K562 (cell line): ENCODE data around the gene PPP3CA. TPM values are rescaled to one million over a fixed set of nuclear protein-coding genes. Genes with fewer than 3 reads are reported as not detected.

Experiments
- ATAC-seq: fragments of 200-7000 bp; cut with Tn5 transposase; 3 replicates; pipeline ENCODE4 v1.9.1; 2020; ENCODE audit warnings: moderate library complexity
- BruUV-seq: library from RNA; stranded (reverse); fragments of 400-500 nt; replicated peaks from 2 replicates; lab custom pipeline; 2021; lab: Mats Ljungman, UMichigan
- CTCF ChIA-PET: fragments of 300-600 bp; formaldehyde crosslinking; extraction: SDS; loops from one replicate; lab custom pipeline; 2021; ENCODE audit warnings: low intra/inter-chr PET ratio; lab: Yijun Ruan, JAX
- POLR2A ChIA-PET: fragments of 300-600, 350-650 bp; sonication (Branson Sonifier 250); formaldehyde crosslinking; extraction: SDS; loops from one replicate; lab custom pipeline; 2021; ENCODE audit warnings: antibody characterized with exemption, inconsistent platforms; lab: Yijun Ruan, JAX
- DNase-seq, 4 experiments: peaks; one replicate each; pipeline versions ENCODE4 v3.0.0 to v3.0.0-alpha.2; 2011 to 2018; ENCODE audit warnings: low spot score in 3 of 4, mixed read lengths in 3 of 4; ENCODE audit errors: extremely low read depth in 1 of 4
- FAIRE-seq: peaks from 2 replicates; lab custom pipeline; 2011; peaks lifted over from hg19 to GRCh38; lab: Jason Lieb, UNC
- H2AFZ ChIP-seq: 2 replicates; pipeline ENCODE4 v1.6.0; 2011; ENCODE audit warnings: low read depth, low read length, control low read depth, inconsistent platforms
- H3K27ac ChIP-seq: fragments of 200-600 bp; 3 replicates; pipeline ENCODE4 v1.8.0; 2011; ENCODE audit warnings: low read depth, mild to moderate bottlenecking, control low read depth, inconsistent platforms, low read length, moderate library complexity, mixed read lengths; ENCODE audit errors: extremely low read depth
- H3K27me3 ChIP-seq, 2 experiments: fragments of 300-600 bp in 1 of 2; 2 replicates in 1 of 2; 3 replicates in 1 of 2; pipeline versions ENCODE4 v1.6.0 to v1.8.0; 2011; ENCODE audit warnings: inconsistent platforms in 2 of 2, low read length in 2 of 2, mild to moderate bottlenecking in 1 of 2, mixed read lengths in 1 of 2, moderate library complexity in 1 of 2; ENCODE audit not compliant: control insufficient read depth in 2 of 2, insufficient read depth in 2 of 2
- H3K36me3 ChIP-seq: fragments of 300-600 bp; 3 replicates; pipeline ENCODE4 v1.8.0; 2011; ENCODE audit warnings: mild to moderate bottlenecking, low read length, inconsistent platforms; ENCODE audit not compliant: control insufficient read depth, insufficient read depth
- H3K4me1 ChIP-seq, 2 experiments: fragments of 200-600 bp in 1 of 2; replicated peaks in 1 of 2; 2 replicates in 1 of 2; 3 replicates in 1 of 2; pipeline versions ENCODE4 v1.5.1 to v1.8.0; 2011; ENCODE audit warnings: inconsistent platforms in 2 of 2, low read length in 2 of 2, mild to moderate bottlenecking in 1 of 2, mixed read lengths in 1 of 2, moderate library complexity in 1 of 2; ENCODE audit not compliant: control insufficient read depth in 2 of 2, insufficient read depth in 2 of 2
- H3K4me2 ChIP-seq: 2 replicates; pipeline ENCODE4 v1.6.1; 2011; ENCODE audit warnings: low read length, control low read depth, inconsistent platforms, mixed read lengths; ENCODE audit not compliant: insufficient read depth
- H3K4me3 ChIP-seq: fragments of 200-600 bp; sonication (generic), shearing (Covaris generic); 2 replicates; pipeline ENCODE4 v1.5.1; 2016; ENCODE audit warnings: control low read depth, inconsistent platforms
- H3K79me2 ChIP-seq: fragments of 200-600 bp; 3 replicates; pipeline ENCODE4 v1.8.0; 2011; ENCODE audit warnings: low read length, inconsistent platforms; ENCODE audit not compliant: control insufficient read depth, insufficient read depth
- H3K9ac ChIP-seq, 2 experiments: 2 replicates each; pipeline versions ENCODE4 v1.6.0 to v1.6.1; 2011; ENCODE audit warnings: low read depth in 2 of 2, low read length in 2 of 2, control low read depth in 1 of 2, inconsistent platforms in 1 of 2, mild to moderate bottlenecking in 1 of 2, mixed read lengths in 1 of 2; ENCODE audit not compliant: insufficient read depth in 1 of 2
- H3K9me1 ChIP-seq: one replicate; pipeline ENCODE4 v1.6.0; 2011; ENCODE audit warnings: inconsistent platforms, mild to moderate bottlenecking, low read length, moderate library complexity; ENCODE audit not compliant: control insufficient read depth, insufficient read depth
- H3K9me3 ChIP-seq: replicated peaks from 2 replicates; pipeline ENCODE4 v1.5.1; 2011; ENCODE audit warnings: low read depth, low read length, inconsistent platforms; ENCODE audit not compliant: control insufficient read depth, insufficient read depth
- H4K20me1 ChIP-seq: replicated peaks from 2 replicates; pipeline ENCODE4 v1.6.1; 2011; ENCODE audit warnings: low read length, inconsistent platforms, mixed read lengths; ENCODE audit not compliant: control insufficient read depth, insufficient read depth
- FOS ChIP-seq: IDR thresholded peaks from 3 replicates; pipeline ENCODE4 v1.6.1; 2011; ENCODE audit not compliant: insufficient read length; ENCODE audit errors: extremely low read depth
- KLF16 ChIP-seq: IDR thresholded peaks from 2 replicates; pipeline ENCODE4 v1.6.1; 2016; ENCODE audit warnings: antibody characterized with exemption
- PTBP1 ChIP-seq: fragments of 200-400 bp; formaldehyde crosslinking; IDR thresholded peaks from 2 replicates; pipeline ENCODE4 v1.6.1; 2017; ENCODE audit warnings: low read depth, low read length
- SUPT5H ChIP-seq: fragments of 450-650 bp; IDR thresholded peaks from 2 replicates; pipeline ENCODE4 v1.6.1; 2016
- TCFL5 ChIP-seq: fragments of 250-450 bp; sonication (Bioruptor Pico); conservative IDR thresholded peaks from 2 replicates; pipeline ENCODE4 v1.6.1; 2021; ENCODE audit warnings: mild to moderate bottlenecking, moderate library complexity, matching md5 sums
- U2AF2 ChIP-seq: fragments of 200-400 bp; formaldehyde crosslinking; optimal IDR thresholded peaks from 2 replicates; pipeline ENCODE3; 2017; ENCODE audit warnings: low read depth, mild to moderate bottlenecking, low read length
- ZEB2 ChIP-seq: fragments of 450-650 bp; IDR thresholded peaks from 2 replicates; pipeline ENCODE4 v1.6.1; 2016
- ZNF707 ChIP-seq: fragments of 250-450 bp; sonication (Bioruptor Pico); conservative IDR thresholded peaks from 2 replicates; pipeline ENCODE4 v1.8.0; 2022; ENCODE audit warnings: inconsistent platforms, mild to moderate bottlenecking, moderate library complexity
- in situ Hi-C: fragments of 300-500 bp; cut with MboI; formaldehyde crosslinking; loops from 4 replicates; pipeline ENCODE4 v1.15.0; 2018; ENCODE audit warnings: inconsistent platforms, mixed read lengths
- intact Hi-C: fragments of 100-400 bp; cut with micrococcal nuclease; formaldehyde crosslinking; loops from 2 replicates; pipeline ENCODE4 v1.14.2; 2022
- polyA plus RNA-seq, 8 experiments: library from polyadenylated mRNA; depleted of rRNA in 4 of 8; stranded (reverse) in 5 of 8; unstranded in 3 of 8; fragments of >200 nt; fragmentation: Nextera tagmentation in 2 of 8; fragmentation: Illumina TruSeq in 1 of 8; extraction: Ambion mirVana in 2 of 8; extraction: Trizol in 1 of 8; gene quantifications; 2 replicates each; pipeline versions ENCODE4 v1.2.1 to v1.2.3, GENCODE V29; 2011 to 2014; ENCODE audit warnings: inconsistent platforms in 1 of 8, missing spikeins in 1 of 8
- total RNA-seq, 7 experiments: library from RNA; depleted of rRNA in 6 of 7; stranded (reverse); fragments of >200 nt in 6 of 7; fragmentation: Illumina TruSeq in 2 of 7; extraction: Trizol in 2 of 7; gene quantifications; 2 replicates each; pipeline versions ENCODE4 v1.2.1 to v1.2.3, GENCODE V29; 2011 to 2021; ENCODE audit warnings: low replicate concordance in 1 of 7
- TF ChIP-seq, protein P1 (sequence below): fragments of 250-450 bp; sonication (Bioruptor Pico); IDR thresholded peaks from 2 replicates; pipeline ENCODE4 v1.6.1; 2021; ENCODE audit warnings: mild to moderate bottlenecking
- TF ChIP-seq, protein P2 (sequence below): sonication (generic); formaldehyde crosslinking; IDR thresholded peaks from 2 replicates; pipeline ENCODE4 v1.8.0; 2022; ENCODE audit warnings: mild to moderate bottlenecking, missing genetic modification reagents
- TF ChIP-seq, protein P3 (sequence below): fragments of 250-450 bp; sonication (Bioruptor Pico); IDR thresholded peaks from 2 replicates; pipeline ENCODE4 v1.5.0; 2020; ENCODE audit warnings: mild to moderate bottlenecking, borderline replicate concordance
- TF ChIP-seq, protein P4 (sequence below): fragments of 250-450 bp; sonication (Bioruptor Pico); IDR thresholded peaks from 2 replicates; pipeline ENCODE4 v1.9.0; 2021; ENCODE audit warnings: mild to moderate bottlenecking, inconsistent platforms
- TF ChIP-seq, protein P5 (sequence below): fragments of 250-450 bp; sonication (Bioruptor Pico); IDR thresholded peaks from 2 replicates; pipeline ENCODE4 v1.5.0; 2021; ENCODE audit warnings: mild to moderate bottlenecking, borderline replicate concordance
- TF ChIP-seq, protein P6 (sequence below): fragments of 250-450 bp; sonication (Bioruptor Pico); IDR thresholded peaks from 2 replicates; pipeline ENCODE4 v1.5.0; 2021

Gene PPP3CA
- total and polyA plus RNA-seq, 9 of the 15 experiments (the other 6 are each of a cell fraction or from before 2014, with no cell fraction given) = 0.94 to 3.2 (median 1.6) TPM

DNA sequence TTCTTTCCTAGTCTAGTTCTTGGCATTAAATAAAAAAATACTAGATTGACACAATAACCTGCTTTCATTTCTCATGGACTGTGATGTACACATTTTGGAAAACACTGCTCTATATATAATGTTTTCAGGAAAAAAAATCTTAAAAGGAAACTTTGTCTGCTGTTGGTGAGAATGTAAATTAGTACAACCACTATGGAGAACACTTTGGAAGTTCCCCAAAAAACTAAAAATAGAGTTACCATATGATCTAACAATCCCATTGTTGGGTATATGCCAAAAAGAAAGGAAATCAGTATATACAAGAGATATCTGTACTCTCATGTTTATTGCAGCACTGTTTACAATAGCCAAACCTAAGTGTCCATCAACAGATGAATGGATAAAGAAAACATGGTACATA is 202.3 kb downstream of the PPP3CA start:
- Histone ChIP-seq H3K4me1 (no peaks in the 10 kb centered on the region), H3K9ac (no peak overlapping the region), H4K20me1 (no peaks in the 10 kb centered on the region), H3K27ac (no peak overlapping the region), H3K9me1 (no peaks in the 10 kb centered on the region), H3K27me3 (no peaks in the 10 kb centered on the region), H3K4me2 (no peak overlapping the region), H2AFZ (no peak overlapping the region), H3K36me3 (no peaks in the 10 kb centered on the region), H3K79me2 (no peaks in the 10 kb centered on the region), H3K9me3 (no peaks in the 10 kb centered on the region), H3K4me3 (no peak overlapping the region)
- no peak for ATAC-seq
- intact Hi-C loops (no loop called here), in situ Hi-C loops (no loop called here)
- POLR2A ChIA-PET = no interaction called here
- CTCF ChIA-PET = no interaction called here
- no peak for DNase-seq
- FAIRE-seq = no peak
- no TSS peak for BruUV-seq
- TF ChIP-seq, protein P1, sequence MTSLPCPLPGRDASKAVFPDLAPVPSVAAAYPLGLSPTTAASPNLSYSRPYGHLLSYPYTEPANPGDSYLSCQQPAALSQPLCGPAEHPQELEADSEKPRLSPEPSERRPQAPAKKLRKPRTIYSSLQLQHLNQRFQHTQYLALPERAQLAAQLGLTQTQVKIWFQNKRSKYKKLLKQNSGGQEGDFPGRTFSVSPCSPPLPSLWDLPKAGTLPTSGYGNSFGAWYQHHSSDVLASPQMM (CRISPR knock-in tag) = no peak
- TF ChIP-seq, protein P2, sequence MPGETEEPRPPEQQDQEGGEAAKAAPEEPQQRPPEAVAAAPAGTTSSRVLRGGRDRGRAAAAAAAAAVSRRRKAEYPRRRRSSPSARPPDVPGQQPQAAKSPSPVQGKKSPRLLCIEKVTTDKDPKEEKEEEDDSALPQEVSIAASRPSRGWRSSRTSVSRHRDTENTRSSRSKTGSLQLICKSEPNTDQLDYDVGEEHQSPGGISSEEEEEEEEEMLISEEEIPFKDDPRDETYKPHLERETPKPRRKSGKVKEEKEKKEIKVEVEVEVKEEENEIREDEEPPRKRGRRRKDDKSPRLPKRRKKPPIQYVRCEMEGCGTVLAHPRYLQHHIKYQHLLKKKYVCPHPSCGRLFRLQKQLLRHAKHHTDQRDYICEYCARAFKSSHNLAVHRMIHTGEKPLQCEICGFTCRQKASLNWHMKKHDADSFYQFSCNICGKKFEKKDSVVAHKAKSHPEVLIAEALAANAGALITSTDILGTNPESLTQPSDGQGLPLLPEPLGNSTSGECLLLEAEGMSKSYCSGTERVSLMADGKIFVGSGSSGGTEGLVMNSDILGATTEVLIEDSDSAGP (CRISPR knock-in tag) = no peak
- TF ChIP-seq, protein P3, sequence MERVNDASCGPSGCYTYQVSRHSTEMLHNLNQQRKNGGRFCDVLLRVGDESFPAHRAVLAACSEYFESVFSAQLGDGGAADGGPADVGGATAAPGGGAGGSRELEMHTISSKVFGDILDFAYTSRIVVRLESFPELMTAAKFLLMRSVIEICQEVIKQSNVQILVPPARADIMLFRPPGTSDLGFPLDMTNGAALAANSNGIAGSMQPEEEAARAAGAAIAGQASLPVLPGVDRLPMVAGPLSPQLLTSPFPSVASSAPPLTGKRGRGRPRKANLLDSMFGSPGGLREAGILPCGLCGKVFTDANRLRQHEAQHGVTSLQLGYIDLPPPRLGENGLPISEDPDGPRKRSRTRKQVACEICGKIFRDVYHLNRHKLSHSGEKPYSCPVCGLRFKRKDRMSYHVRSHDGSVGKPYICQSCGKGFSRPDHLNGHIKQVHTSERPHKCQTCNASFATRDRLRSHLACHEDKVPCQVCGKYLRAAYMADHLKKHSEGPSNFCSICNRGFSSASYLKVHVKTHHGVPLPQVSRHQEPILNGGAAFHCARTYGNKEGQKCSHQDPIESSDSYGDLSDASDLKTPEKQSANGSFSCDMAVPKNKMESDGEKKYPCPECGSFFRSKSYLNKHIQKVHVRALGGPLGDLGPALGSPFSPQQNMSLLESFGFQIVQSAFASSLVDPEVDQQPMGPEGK = no peak
- no peak for TF ChIP-seq SUPT5H
- no peak for TF ChIP-seq KLF16
- TF ChIP-seq ZNF707 (CRISPR knock-in tag) = no peak
- no peak for TF ChIP-seq FOS
- no peak for TF ChIP-seq PTBP1
- TF ChIP-seq, protein P4, sequence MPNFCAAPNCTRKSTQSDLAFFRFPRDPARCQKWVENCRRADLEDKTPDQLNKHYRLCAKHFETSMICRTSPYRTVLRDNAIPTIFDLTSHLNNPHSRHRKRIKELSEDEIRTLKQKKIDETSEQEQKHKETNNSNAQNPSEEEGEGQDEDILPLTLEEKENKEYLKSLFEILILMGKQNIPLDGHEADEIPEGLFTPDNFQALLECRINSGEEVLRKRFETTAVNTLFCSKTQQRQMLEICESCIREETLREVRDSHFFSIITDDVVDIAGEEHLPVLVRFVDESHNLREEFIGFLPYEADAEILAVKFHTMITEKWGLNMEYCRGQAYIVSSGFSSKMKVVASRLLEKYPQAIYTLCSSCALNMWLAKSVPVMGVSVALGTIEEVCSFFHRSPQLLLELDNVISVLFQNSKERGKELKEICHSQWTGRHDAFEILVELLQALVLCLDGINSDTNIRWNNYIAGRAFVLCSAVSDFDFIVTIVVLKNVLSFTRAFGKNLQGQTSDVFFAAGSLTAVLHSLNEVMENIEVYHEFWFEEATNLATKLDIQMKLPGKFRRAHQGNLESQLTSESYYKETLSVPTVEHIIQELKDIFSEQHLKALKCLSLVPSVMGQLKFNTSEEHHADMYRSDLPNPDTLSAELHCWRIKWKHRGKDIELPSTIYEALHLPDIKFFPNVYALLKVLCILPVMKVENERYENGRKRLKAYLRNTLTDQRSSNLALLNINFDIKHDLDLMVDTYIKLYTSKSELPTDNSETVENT (CRISPR knock-in tag) = no peak
- no peak for TF ChIP-seq ZEB2
- TF ChIP-seq, protein P5, sequence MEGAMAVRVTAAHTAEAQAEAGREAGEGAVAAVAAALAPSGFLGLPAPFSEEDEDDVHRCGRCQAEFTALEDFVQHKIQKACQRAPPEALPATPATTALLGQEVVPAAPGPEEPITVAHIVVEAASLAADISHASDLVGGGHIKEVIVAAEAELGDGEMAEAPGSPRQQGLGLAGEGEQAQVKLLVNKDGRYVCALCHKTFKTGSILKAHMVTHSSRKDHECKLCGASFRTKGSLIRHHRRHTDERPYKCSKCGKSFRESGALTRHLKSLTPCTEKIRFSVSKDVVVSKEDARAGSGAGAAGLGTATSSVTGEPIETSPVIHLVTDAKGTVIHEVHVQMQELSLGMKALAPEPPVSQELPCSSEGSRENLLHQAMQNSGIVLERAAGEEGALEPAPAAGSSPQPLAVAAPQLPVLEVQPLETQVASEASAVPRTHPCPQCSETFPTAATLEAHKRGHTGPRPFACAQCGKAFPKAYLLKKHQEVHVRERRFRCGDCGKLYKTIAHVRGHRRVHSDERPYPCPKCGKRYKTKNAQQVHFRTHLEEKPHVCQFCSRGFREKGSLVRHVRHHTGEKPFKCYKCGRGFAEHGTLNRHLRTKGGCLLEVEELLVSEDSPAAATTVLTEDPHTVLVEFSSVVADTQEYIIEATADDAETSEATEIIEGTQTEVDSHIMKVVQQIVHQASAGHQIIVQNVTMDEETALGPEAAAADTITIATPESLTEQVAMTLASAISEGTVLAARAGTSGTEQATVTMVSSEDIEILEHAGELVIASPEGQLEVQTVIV (CRISPR knock-in tag) = no peak
- no peak for TF ChIP-seq TCFL5
- TF ChIP-seq, protein P6, sequence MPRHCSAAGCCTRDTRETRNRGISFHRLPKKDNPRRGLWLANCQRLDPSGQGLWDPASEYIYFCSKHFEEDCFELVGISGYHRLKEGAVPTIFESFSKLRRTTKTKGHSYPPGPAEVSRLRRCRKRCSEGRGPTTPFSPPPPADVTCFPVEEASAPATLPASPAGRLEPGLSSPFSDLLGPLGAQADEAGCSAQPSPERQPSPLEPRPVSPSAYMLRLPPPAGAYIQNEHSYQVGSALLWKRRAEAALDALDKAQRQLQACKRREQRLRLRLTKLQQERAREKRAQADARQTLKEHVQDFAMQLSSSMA (CRISPR knock-in tag) = no peak
- TF ChIP-seq U2AF2 = no peak
